ENCODE data around the gene SPRYD7.
A peak's percentile ranks its signal among the peaks of the same experiment; 100 is the strongest.

The SPRYD7 gene

GRCh38 chr13:49936075-49936967 lies at the start of gene SPRYD7:
TSS of gene SPRYD7 (minus strand) at chr13:49936340. CDS start at chr13:49936235, 105 bp downstream.
- peak within 1 kb of the TSS; percentile 64 for H2AFZ ChIP-seq (ENCODE audit: low read depth)
- H4K20me1 ChIP-seq (ENCODE audit: insufficient read depth) = no peaks in the 10 kb centered on the region
- H3K4me3 ChIP-seq (IDR thresholded peaks at IDR 0.05; ENCODE audit: insufficient read depth, low read depth, low read length) = no peak within 1 kb of the TSS
- H3K79me2 ChIP-seq (ENCODE audit: insufficient read depth, low read depth) = no peaks in the 10 kb centered on the region
- no peaks in the 10 kb centered on the region for H3K27me3 ChIP-seq (ENCODE audit: insufficient read depth, low read depth)
- no peaks in the 10 kb centered on the region for H3K36me3 ChIP-seq (ENCODE audit: insufficient read depth)
- H3K27ac ChIP-seq = no peak within 1 kb of the TSS
- TF ChIP-seq CTCF (conservative IDR thresholded peaks at IDR 0.05; ENCODE audit: low read depth, low read length) = peak; percentile 64
- peak within 1 kb of the TSS; percentile 51; the same call in 1 of the 2 replicates for H3K9ac ChIP-seq
- peaks cover 8% of the 10 kb centered on the region for H3K4me1 ChIP-seq (ENCODE audit: low read depth, poor library complexity, severe bottlenecking)
- peak within 1 kb of the TSS; percentile 60 for H3K4me2 ChIP-seq

GRCh38 chr13:49985129-49985528 lies 49.0 kb upstream of the SPRYD7 start:
- Histone ChIP-seq H3K9ac (no peak overlapping the region), H3K27me3 (ENCODE audit: insufficient read depth, low read depth) (no peaks in the 10 kb centered on the region), H4K20me1 (ENCODE audit: insufficient read depth) (no peaks in the 10 kb centered on the region), H3K4me3 (IDR thresholded peaks at IDR 0.05; ENCODE audit: insufficient read depth, low read depth, low read length) (no peak overlapping the region), H3K4me1 (ENCODE audit: low read depth, poor library complexity, severe bottlenecking) (peaks cover 9% of the 10 kb centered on the region), H2AFZ (ENCODE audit: low read depth) (no peak overlapping the region), H3K27ac (no peak overlapping the region), H3K36me3 (ENCODE audit: insufficient read depth) (no peaks in the 10 kb centered on the region), H3K79me2 (ENCODE audit: insufficient read depth, low read depth) (no peaks in the 10 kb centered on the region), H3K4me2 (peak overlapping the region; percentile 45; the same call in 1 of the 2 replicates)
- TF ChIP-seq CTCF (conservative IDR thresholded peaks at IDR 0.05; ENCODE audit: low read depth, low read length) = no peak

GRCh38 chr13:49980266-49980665 lies 44.1 kb upstream of the SPRYD7 start:
- H2AFZ ChIP-seq (ENCODE audit: low read depth) = no peak overlapping the region
- H3K4me1 ChIP-seq (ENCODE audit: low read depth, poor library complexity, severe bottlenecking) = peaks cover 3% of the 10 kb centered on the region
- H3K9ac ChIP-seq = no peak overlapping the region
- H3K79me2 ChIP-seq (ENCODE audit: insufficient read depth, low read depth) = no peaks in the 10 kb centered on the region
- H3K27ac ChIP-seq = no peak overlapping the region
- TF ChIP-seq CTCF (conservative IDR thresholded peaks at IDR 0.05; ENCODE audit: low read depth, low read length) = no peak
- no peaks in the 10 kb centered on the region for H3K36me3 ChIP-seq (ENCODE audit: insufficient read depth)
- no peak overlapping the region for H3K4me3 ChIP-seq (IDR thresholded peaks at IDR 0.05; ENCODE audit: insufficient read depth, low read depth, low read length)
- no peaks in the 10 kb centered on the region for H4K20me1 ChIP-seq (ENCODE audit: insufficient read depth)
- no peak overlapping the region for H3K4me2 ChIP-seq
- H3K27me3 ChIP-seq (ENCODE audit: insufficient read depth, low read depth) = no peaks in the 10 kb centered on the region

GRCh38 chr13:49977992-49978391 lies 41.9 kb upstream of the SPRYD7 start:
- Histone ChIP-seq H3K79me2 (ENCODE audit: insufficient read depth, low read depth) (no peaks in the 10 kb centered on the region), H3K27me3 (ENCODE audit: insufficient read depth, low read depth) (no peaks in the 10 kb centered on the region), H3K4me2 (no peak overlapping the region), H4K20me1 (ENCODE audit: insufficient read depth) (no peaks in the 10 kb centered on the region), H3K36me3 (ENCODE audit: insufficient read depth) (no peaks in the 10 kb centered on the region), H3K4me3 (IDR thresholded peaks at IDR 0.05; ENCODE audit: insufficient read depth, low read depth, low read length) (no peak overlapping the region), H3K9ac (no peak overlapping the region), H3K27ac (no peak overlapping the region), H2AFZ (ENCODE audit: low read depth) (no peak overlapping the region), H3K4me1 (ENCODE audit: low read depth, poor library complexity, severe bottlenecking) (no peaks in the 10 kb centered on the region)
- TF ChIP-seq CTCF (conservative IDR thresholded peaks at IDR 0.05; ENCODE audit: low read depth, low read length) = no peak

Data from KMS-11 (cell line).